Endodermal cell (in vitro differentiated cells): ENCODE data around the gene CCNA2. TPM values are rescaled to one million over a fixed set of nuclear protein-coding genes. Genes with fewer than 3 reads are reported as not detected.

Experiments used
- DNase-seq: peaks from one replicate; pipeline ENCODE4 v3.0.0-alpha.2; 2017
- H3K27ac ChIP-seq: 2 replicates; pipeline ENCODE4 v1.5.1; 2013; ENCODE audit warnings: mild to moderate bottlenecking, low read depth, low read length, moderate library complexity
- H3K27me3 ChIP-seq: 2 replicates; pipeline ENCODE4 v1.6.1; 2013; ENCODE audit warnings: mild to moderate bottlenecking, low read length, moderate library complexity; ENCODE audit not compliant: insufficient read depth, control insufficient read depth, poor library complexity, severe bottlenecking
- H3K36me3 ChIP-seq: 2 replicates; pipeline ENCODE4 v1.7.0; 2013; ENCODE audit warnings: mild to moderate bottlenecking, low read length, moderate library complexity; ENCODE audit not compliant: control insufficient read depth, insufficient read depth
- H3K4me1 ChIP-seq: one replicate; pipeline ENCODE4 v1.7.0; 2013; ENCODE audit warnings: low read length; ENCODE audit not compliant: control insufficient read depth, insufficient read depth
- H3K4me3 ChIP-seq: 2 replicates; pipeline ENCODE4 v1.5.1; 2013; ENCODE audit warnings: mild to moderate bottlenecking, low read length, moderate library complexity
- H3K9ac ChIP-seq: 2 replicates; pipeline ENCODE4 v1.6.1; 2013; ENCODE audit warnings: mild to moderate bottlenecking, low read length, moderate library complexity; ENCODE audit not compliant: poor library complexity, severe bottlenecking; ENCODE audit errors: extremely low read depth
- H3K9me3 ChIP-seq: 2 replicates; pipeline ENCODE4 v1.6.1; 2013; ENCODE audit warnings: mild to moderate bottlenecking, low read length, moderate library complexity; ENCODE audit not compliant: control insufficient read depth
- H3K27ac Mint-ChIP-seq: 2 replicates; pipeline ENCODE4 v1.8.0; 2020; ENCODE audit warnings: mixed read lengths
- H3K27me3 Mint-ChIP-seq: 2 replicates; pipeline ENCODE4 v1.8.0; 2021; ENCODE audit warnings: mild to moderate bottlenecking, mixed read lengths; ENCODE audit not compliant: insufficient read depth
- H3K36me3 Mint-ChIP-seq: 2 replicates; pipeline ENCODE4 v1.8.0; 2020; ENCODE audit warnings: low read depth, mixed read lengths
- H3K4me1 Mint-ChIP-seq: 2 replicates; pipeline ENCODE4 v1.8.0; 2020; ENCODE audit warnings: mixed read lengths
- H3K4me3 Mint-ChIP-seq: 2 replicates; pipeline ENCODE4 v1.8.0; 2020; ENCODE audit warnings: mild to moderate bottlenecking, moderate library complexity, mixed read lengths
- H3K9me3 Mint-ChIP-seq: 2 replicates; pipeline ENCODE4 v1.8.0; 2020; ENCODE audit warnings: mild to moderate bottlenecking, mixed read lengths
- WGBS, 2 experiments: methylation state at CpG; one replicate each; pipeline versions ENCODE4 v1.1.5 to v1.1.7; 2013; ENCODE audit warnings: missing lambda C conversion rate in 2 of 2, mixed read lengths in 1 of 2; ENCODE audit not compliant: insufficient coverage in 1 of 2, insufficient read length in 1 of 2; 5-methylcytosine and 5-hydroxymethylcytosine counted together
- total RNA-seq, 2 donors: library from RNA; stranded (reverse); fragmentation: NEBNext Ultra II Directional in 1 of 2; extraction: Animal tissue kit (Norgen Biotek cat#: 25700) in 1 of 2; gene quantifications; 2 replicates in 1 of 2; 3 replicates in 1 of 2; pipeline ENCODE4 v1.2.1, GENCODE V29; 2021
- TF ChIP-seq, protein P1 (sequence below): fragments of 200-600 bp; sonication (generic); conservative IDR thresholded peaks from 2 replicates; pipeline ENCODE4 v1.5.0; 2021; ENCODE audit warnings: antibody characterized with exemption, mild to moderate bottlenecking

CCNA2 gene
- total RNA-seq, 2 donors from 2014 or later: 62.8 to 82.2 TPM

DNA sequence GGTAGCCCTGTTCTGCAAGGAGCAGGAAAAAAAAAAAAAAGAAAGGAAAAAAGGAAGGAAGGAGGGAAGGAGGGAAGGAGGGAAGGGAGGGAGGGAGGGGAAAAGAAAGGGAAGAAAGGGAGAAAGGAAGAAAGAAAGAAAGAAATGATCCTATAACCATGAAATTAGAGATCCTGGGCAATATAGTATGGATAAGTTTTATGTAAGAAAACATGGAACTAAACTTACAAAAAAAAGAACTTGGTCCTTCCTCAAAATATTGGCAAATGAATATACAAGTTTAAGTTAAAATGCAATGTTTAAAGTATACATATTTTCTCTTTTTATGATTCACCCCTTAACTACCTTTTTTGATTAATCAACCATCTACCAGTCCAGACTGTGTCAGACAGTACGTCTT is 27.7 kb upstream of the CCNA2 start:
- DNase-seq: no peak
- H3K4me3 Mint-ChIP-seq: no peak overlapping the region
- Histone ChIP-seq H3K4me3 (no peak overlapping the region), H3K9me3 (no peaks in the 10 kb centered on the region), H3K36me3 (peaks cover 24% of the 10 kb centered on the region), H3K27ac (no peak overlapping the region), H3K27me3 (no peaks in the 10 kb centered on the region), H3K4me1 (no peaks in the 10 kb centered on the region), H3K9ac (no peak overlapping the region)
- peaks cover 4% of the 10 kb centered on the region for H3K4me1 Mint-ChIP-seq
- TF ChIP-seq, protein P1, sequence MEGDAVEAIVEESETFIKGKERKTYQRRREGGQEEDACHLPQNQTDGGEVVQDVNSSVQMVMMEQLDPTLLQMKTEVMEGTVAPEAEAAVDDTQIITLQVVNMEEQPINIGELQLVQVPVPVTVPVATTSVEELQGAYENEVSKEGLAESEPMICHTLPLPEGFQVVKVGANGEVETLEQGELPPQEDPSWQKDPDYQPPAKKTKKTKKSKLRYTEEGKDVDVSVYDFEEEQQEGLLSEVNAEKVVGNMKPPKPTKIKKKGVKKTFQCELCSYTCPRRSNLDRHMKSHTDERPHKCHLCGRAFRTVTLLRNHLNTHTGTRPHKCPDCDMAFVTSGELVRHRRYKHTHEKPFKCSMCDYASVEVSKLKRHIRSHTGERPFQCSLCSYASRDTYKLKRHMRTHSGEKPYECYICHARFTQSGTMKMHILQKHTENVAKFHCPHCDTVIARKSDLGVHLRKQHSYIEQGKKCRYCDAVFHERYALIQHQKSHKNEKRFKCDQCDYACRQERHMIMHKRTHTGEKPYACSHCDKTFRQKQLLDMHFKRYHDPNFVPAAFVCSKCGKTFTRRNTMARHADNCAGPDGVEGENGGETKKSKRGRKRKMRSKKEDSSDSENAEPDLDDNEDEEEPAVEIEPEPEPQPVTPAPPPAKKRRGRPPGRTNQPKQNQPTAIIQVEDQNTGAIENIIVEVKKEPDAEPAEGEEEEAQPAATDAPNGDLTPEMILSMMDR: no peak
- no peaks in the 10 kb centered on the region for H3K27me3 Mint-ChIP-seq
- 89% methylated on average over 1 of the region's 1 CpG; no CpG with 5 or more reads in 1 of the 2 experiments for WGBS, 2 experiments
- no peak overlapping the region for H3K27ac Mint-ChIP-seq
- H3K36me3 Mint-ChIP-seq: peaks cover 14% of the 10 kb centered on the region
- no peaks in the 10 kb centered on the region for H3K9me3 Mint-ChIP-seq

GRCh38 chr4:121846662-121847061 is 23.0 kb upstream of the CCNA2 start:
- H3K4me1 Mint-ChIP-seq: no peaks in the 10 kb centered on the region
- Histone ChIP-seq H3K36me3 (peaks cover 43% of the 10 kb centered on the region), H3K27me3 (no peaks in the 10 kb centered on the region), H3K9ac (no peak overlapping the region), H3K4me1 (no peaks in the 10 kb centered on the region), H3K4me3 (no peak overlapping the region), H3K9me3 (no peaks in the 10 kb centered on the region), H3K27ac (no peak overlapping the region)
- TF ChIP-seq, protein P1: no peak
- no peak overlapping the region for H3K4me3 Mint-ChIP-seq
- H3K36me3 Mint-ChIP-seq: peaks cover 9% of the 10 kb centered on the region
- no peaks in the 10 kb centered on the region for H3K9me3 Mint-ChIP-seq
- no peak overlapping the region for H3K27ac Mint-ChIP-seq
- no peak for DNase-seq
- WGBS, 2 experiments: 95% methylated on average over 6 of the region's 6 CpGs; no CpG with 5 or more reads in 1 of the 2 experiments
- H3K27me3 Mint-ChIP-seq: no peaks in the 10 kb centered on the region

GRCh38 chr4:121842862-121843261 is 19.2 kb upstream of the CCNA2 start:
- Histone ChIP-seq H3K4me1 (no peaks in the 10 kb centered on the region), H3K36me3 (peaks cover 41% of the 10 kb centered on the region), H3K9me3 (no peaks in the 10 kb centered on the region), H3K9ac (no peak overlapping the region), H3K27me3 (no peaks in the 10 kb centered on the region), H3K27ac (no peak overlapping the region), H3K4me3 (no peak overlapping the region)
- TF ChIP-seq, protein P1: no peak
- WGBS, 2 experiments: 91 to 96% methylated on average over 3 to 4 of the region's 4 CpGs
- Mint-ChIP-seq H3K36me3 (peaks cover 17% of the 10 kb centered on the region), H3K4me3 (no peak overlapping the region), H3K27me3 (no peaks in the 10 kb centered on the region), H3K9me3 (no peaks in the 10 kb centered on the region), H3K4me1 (no peaks in the 10 kb centered on the region), H3K27ac (no peak overlapping the region)
- no peak for DNase-seq
